GM12874 (cell line): ENCODE measurements around the gene CCDC178.

Source experiments
- CTCF ChIP-seq: IDR thresholded peaks from 2 replicates; pipeline ENCODE4 v1.5.1; 2011; ENCODE audit warnings: low read depth, mild to moderate bottlenecking, control low read depth, low read length, moderate library complexity; ENCODE audit not compliant: insufficient read depth

Gene CCDC178

GRCh38 chr18:32998921-32999320 lies 441.6 kb downstream of the CCDC178 start:
- no peak for TF ChIP-seq CTCF

- TF ChIP-seq CTCF = no peak
Observed at GRCh38 chr18:32998285-32998684, 442.2 kb downstream of the CCDC178 start.

DNA sequence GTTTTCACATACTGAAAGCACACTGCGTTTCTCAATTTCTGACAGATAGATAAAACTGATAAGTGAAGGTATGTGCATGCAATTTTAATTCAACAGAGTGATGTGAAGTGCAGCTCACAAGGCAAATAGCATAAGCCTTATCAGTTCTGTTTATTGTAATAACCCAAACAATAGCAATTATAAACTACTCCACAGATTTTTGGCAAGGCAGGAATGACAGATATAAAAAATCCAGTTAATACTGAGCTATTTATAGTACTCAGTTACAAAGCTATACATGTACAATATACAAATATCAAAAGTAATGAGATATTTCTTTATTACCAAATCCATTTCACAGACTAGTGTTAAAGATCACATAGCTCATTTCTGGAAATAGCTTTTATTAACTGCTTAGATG lies 456.8 kb downstream of the CCDC178 start:
- TF ChIP-seq CTCF = no peak

- TF ChIP-seq CTCF = no peak
Observed at GRCh38 chr18:32980896-32981295, 459.6 kb downstream of the CCDC178 start.

DNA sequence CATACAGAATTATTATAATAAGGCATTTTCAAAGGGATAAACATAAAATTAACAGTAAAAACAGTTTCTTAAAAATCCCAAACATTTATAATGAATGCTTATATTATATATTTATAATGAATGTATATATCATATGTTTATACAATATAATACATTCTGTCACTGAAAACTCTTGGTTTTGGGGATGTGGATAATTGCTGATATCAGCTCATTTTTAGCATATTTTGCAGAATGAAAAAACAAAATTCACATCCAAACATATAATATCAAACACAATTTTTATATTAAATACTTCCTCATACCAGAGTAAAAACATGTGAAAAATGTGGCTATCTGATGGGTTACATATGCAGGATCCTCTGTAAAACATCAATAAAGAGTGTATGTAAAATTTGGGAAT lies 465.0 kb downstream of the CCDC178 start:
- TF ChIP-seq CTCF = no peak

DNA sequence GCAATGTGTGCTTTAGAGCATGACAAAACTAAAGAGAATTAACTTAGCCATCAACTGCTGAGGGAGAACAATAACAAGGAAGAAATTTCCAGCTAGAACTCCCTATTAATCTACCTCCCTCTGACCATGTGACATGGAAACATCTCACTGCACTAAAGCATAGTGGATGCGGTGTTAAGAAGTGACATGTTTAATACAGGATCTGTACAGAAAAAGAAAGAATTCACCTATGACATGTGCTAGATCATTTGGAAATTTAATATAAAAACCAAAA lies 465.4 kb downstream of the CCDC178 start:
- no peak for TF ChIP-seq CTCF

DNA sequence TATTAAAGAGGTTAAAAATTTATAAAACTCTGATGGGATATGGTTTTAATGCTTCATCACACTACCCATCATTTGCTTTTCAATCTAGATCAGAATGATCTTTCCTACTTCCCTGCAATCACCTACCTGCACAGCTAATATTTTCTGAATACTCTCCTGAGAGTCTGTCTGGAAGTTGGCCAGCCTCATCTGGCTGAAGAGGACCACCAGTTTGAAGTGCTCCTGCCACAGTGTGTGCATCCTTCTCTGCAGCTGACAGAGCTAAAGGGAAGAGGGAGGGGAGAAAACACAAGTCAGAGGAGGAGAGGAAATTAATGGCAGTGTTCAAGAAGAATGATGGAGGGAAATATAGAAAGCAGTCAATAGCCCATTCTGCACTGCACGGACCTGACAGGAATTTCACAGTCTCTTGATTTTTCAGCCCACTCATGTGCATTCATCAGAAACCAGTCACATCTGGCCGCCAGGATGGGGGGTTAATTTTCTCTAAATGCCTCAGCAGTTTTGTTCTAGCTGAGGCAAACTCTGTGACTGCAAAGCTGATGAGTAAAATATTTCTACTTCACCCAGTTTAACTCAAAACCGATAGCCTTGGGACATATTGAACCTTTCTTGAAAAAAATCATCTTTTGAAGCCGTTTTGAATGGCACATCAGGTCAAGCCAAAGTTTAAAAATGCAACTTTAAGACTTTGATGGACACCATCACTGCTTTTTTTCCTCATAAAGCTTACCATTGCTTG lies 465.9 kb downstream of the CCDC178 start:
- no peak for TF ChIP-seq CTCF

- TF ChIP-seq CTCF = no peak
Observed at GRCh38 chr18:32968248-32968647, 472.3 kb downstream of the CCDC178 start.
